Measurements from ENCODE around the gene CLGN.

GRCh38 chr4:140349816-140350215 lies 77.6 kb downstream of the CLGN start:
- TF ChIP-seq CTCF (conservative IDR thresholded peaks at IDR 0.05; ENCODE audit: low read length) (no peak), EZH2phosphoT487 (IDR thresholded peaks at IDR 0.05; ENCODE audit: borderline replicate concordance) (no peak)
